Neural progenitor cell (in vitro differentiated cells): ENCODE results near the gene H3-3A.

Experiments used
- CTCF ChIP-seq: fragments of 200-600 bp; sonication (generic); IDR thresholded peaks from 2 replicates; pipeline ENCODE4 v1.5.1; 2017; ENCODE audit warnings: antibody characterized with exemption, mild to moderate bottlenecking
- EZH2 ChIP-seq: fragments of 200-600 bp; sonication (generic); IDR thresholded peaks from 2 replicates; pipeline ENCODE4 v1.6.1; 2017; ENCODE audit warnings: antibody characterized with exemption, mild to moderate bottlenecking, moderate library complexity
- EZH2phosphoT487 ChIP-seq: fragments of 200-600 bp; sonication (generic); IDR thresholded peaks from 2 replicates; pipeline ENCODE4 v1.6.1; 2017; ENCODE audit warnings: antibody characterized with exemption

GRCh38 chr1:226120398-226120797 is 57.9 kb downstream of the H3-3A start:
- no peak for TF ChIP-seq CTCF
- no peak for TF ChIP-seq EZH2
- TF ChIP-seq EZH2phosphoT487, result no peak
